ENCODE measurements around the gene RND1. TPM values are rescaled to one million over a fixed set of nuclear protein-coding genes. Genes with fewer than 3 reads are reported as not detected.
A peak's percentile ranks its signal among the peaks of the same experiment; 100 is the strongest.

Gene RND1
- total and polyA plus RNA-seq, 2 of the 13 experiments (the other 11 are each of a cell fraction or from before 2014, with no cell fraction given): 1.8 to 1.9 TPM

DNA sequence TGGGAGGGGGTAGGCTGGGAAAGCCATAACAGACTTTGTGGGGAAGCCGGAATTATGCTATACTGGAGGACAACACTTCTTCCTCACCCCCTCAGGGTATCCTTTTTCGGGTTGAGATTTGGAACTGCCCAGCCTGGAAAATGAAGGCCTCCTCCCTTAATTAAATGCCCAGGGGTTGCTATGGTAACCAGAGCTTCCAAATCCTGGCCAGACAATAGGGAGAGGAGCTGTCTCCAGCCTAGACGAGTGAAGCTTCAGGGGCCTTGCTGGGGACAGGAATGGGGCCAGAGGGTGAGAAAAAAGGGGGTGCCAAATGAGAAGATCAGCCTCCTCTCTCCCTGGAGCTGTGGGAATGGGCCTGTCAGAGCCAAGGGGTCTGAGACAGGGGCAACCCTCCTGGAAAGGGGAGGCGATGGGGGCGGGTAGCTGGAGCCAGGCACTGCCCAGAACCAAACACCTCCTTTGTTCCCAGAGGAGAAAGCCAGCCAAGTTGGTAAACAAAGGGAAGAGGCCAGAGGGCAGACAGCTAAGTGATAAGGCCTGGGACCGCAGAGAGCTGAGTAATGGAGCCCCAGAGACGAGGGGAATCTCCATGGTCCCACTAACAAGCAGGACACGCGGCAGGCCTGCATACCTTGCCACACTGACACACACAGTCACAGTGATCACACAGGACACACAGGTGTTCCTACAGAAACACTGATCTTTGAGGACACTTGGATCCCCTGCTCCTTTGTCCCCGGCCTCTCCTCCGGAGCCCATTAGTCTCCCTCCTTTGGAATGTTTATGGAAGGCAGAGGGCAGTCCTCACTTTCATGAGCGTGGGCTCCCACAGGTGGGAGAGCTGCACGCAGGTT, 17.9 kb upstream of the RND1 start (continued):
- TF ChIP-seq ZBTB40 (IDR thresholded peaks at IDR 0.05): no peak
- peak; percentile 63; the same call in 1 of the 2 replicates for TF ChIP-seq ZBTB40 (CRISPR knock-in tag; IDR thresholded peaks at IDR 0.05)
- TF ChIP-seq TAF15 (IDR thresholded peaks at IDR 0.05; ENCODE audit: low read depth, low read length, poor library complexity, severe bottlenecking): no peak
- TF ChIP-seq ELF4 (CRISPR knock-in tag; IDR thresholded peaks at IDR 0.05; ENCODE audit: borderline replicate concordance): no peak
- 0 out of 2 replicates have a peak, but pooled peaks have one; percentile 18 for TF ChIP-seq PHF8 (CRISPR knock-in tag; IDR thresholded peaks at IDR 0.05)
- peak; percentile 50; the same call in 1 of the 2 replicates for TF ChIP-seq FOXO1 (CRISPR knock-in tag; IDR thresholded peaks at IDR 0.05)
- no peak for TF ChIP-seq NFYC (CRISPR knock-in tag; IDR thresholded peaks at IDR 0.05)
- TF ChIP-seq, protein P1, sequence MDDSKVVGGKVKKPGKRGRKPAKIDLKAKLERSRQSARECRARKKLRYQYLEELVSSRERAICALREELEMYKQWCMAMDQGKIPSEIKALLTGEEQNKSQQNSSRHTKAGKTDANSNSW (CRISPR knock-in tag; IDR thresholded peaks at IDR 0.05; ENCODE audit: borderline replicate concordance): no peak
- TF ChIP-seq, protein P2, sequence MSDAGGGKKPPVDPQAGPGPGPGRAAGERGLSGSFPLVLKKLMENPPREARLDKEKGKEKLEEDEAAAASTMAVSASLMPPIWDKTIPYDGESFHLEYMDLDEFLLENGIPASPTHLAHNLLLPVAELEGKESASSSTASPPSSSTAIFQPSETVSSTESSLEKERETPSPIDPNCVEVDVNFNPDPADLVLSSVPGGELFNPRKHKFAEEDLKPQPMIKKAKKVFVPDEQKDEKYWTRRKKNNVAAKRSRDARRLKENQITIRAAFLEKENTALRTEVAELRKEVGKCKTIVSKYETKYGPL (CRISPR knock-in tag; IDR thresholded peaks at IDR 0.05): no peak
- TF ChIP-seq SNAPC4 (CRISPR knock-in tag; IDR thresholded peaks at IDR 0.05): no peak
- TF ChIP-seq MED13 (CRISPR knock-in tag; IDR thresholded peaks at IDR 0.05): no peak
- TF ChIP-seq ZNF614 (CRISPR knock-in tag; IDR thresholded peaks at IDR 0.05; ENCODE audit: borderline replicate concordance): no peak
- TF ChIP-seq TEAD2 (CRISPR knock-in tag; IDR thresholded peaks at IDR 0.05): no peak
- TF ChIP-seq XBP1 (CRISPR knock-in tag; IDR thresholded peaks at IDR 0.05): no peak

All from HepG2 (cell line).